GM12878 (cell line): Measurements from ENCODE around the gene ART3. TPM values are rescaled to one million over a fixed set of nuclear protein-coding genes. Genes with fewer than 3 reads are reported as not detected.

ENCODE experiments used
- ATAC-seq: fragments of 200-7000 bp; cut with Tn5 transposase; 3 replicates; pipeline ENCODE4 v1.9.1; 2020; ENCODE audit warnings: mild to moderate bottlenecking, moderate library complexity
- Bru-seq: library from RNA; stranded (reverse); fragments of 400-500 nt; gene quantifications from one replicate; lab custom pipeline; 2021; lab: Mats Ljungman, UMichigan
- BruChase-seq, 2 experiments: library from RNA; stranded (reverse); fragments of 400-500 nt; gene quantifications; one replicate each; lab custom pipeline; 2021; lab: Mats Ljungman, UMichigan
- BruUV-seq: library from RNA; stranded (reverse); fragments of 400-500 nt; replicated peaks from 2 replicates; lab custom pipeline; 2021; lab: Mats Ljungman, UMichigan
- CTCF ChIA-PET: fragments of 300-600 bp; sonication (Branson Sonifier 250); formaldehyde crosslinking; extraction: SDS; loops from one replicate; lab custom pipeline; 2021; ENCODE audit warnings: inconsistent platforms; lab: Yijun Ruan, JAX
- POLR2A ChIA-PET: fragments of 350-600 bp; formaldehyde crosslinking; extraction: SDS; loops from one replicate; lab custom pipeline; 2021; ENCODE audit warnings: inconsistent platforms; lab: Charles Lee
- RAD21 ChIA-PET: fragments of 300-600 bp; sonication (Branson Sonifier 250); formaldehyde crosslinking; loops from one replicate; lab custom pipeline; 2023; ENCODE audit warnings: antibody characterized with exemption; ENCODE audit not compliant: unreplicated experiment; lab: Charles Lee
- SMC1A ChIA-PET: fragments of 300-600 bp; sonication (Branson Sonifier 250); formaldehyde crosslinking; loops from one replicate; lab custom pipeline; 2023; ENCODE audit not compliant: unreplicated experiment, uncharacterized antibody; lab: Charles Lee
- DNase-seq: peaks from one replicate; pipeline ENCODE4 v3.0.0-alpha.2; 2011; ENCODE audit warnings: low read depth, low spot score
- FAIRE-seq: peaks from 3 replicates; lab custom pipeline; 2011; peaks lifted over from hg19 to GRCh38; lab: Jason Lieb, UNC
- H2AFZ ChIP-seq: 2 replicates; pipeline ENCODE4 v1.6.0; 2011; ENCODE audit warnings: low read depth, low read length, control low read depth; ENCODE audit not compliant: control insufficient read depth
- H3K27ac ChIP-seq: 2 replicates; pipeline ENCODE4 v1.5.1; 2011; ENCODE audit warnings: control low read depth; ENCODE audit not compliant: control insufficient read depth, insufficient read depth
- H3K27me3 ChIP-seq, 2 experiments: replicated peaks in 1 of 2; 2 replicates each; pipeline versions ENCODE4 v1.6.0 to v1.6.1; 2011; ENCODE audit warnings: low read length in 1 of 2; ENCODE audit not compliant: control insufficient read depth in 2 of 2, insufficient read depth in 2 of 2
- H3K36me3 ChIP-seq, 2 experiments: 2 replicates each; pipeline ENCODE4 v1.5.1; 2011; ENCODE audit warnings: low read length in 1 of 2; ENCODE audit not compliant: control insufficient read depth in 2 of 2, insufficient read depth in 2 of 2
- H3K4me1 ChIP-seq: 2 replicates; pipeline ENCODE4 v1.6.1; 2011; ENCODE audit warnings: mild to moderate bottlenecking, low read length, moderate library complexity, mixed read lengths; ENCODE audit not compliant: control insufficient read depth, insufficient read depth
- H3K4me2 ChIP-seq: 2 replicates; pipeline ENCODE4 v1.6.0; 2011; ENCODE audit warnings: control low read depth; ENCODE audit not compliant: control insufficient read depth, insufficient read depth
- H3K4me3 ChIP-seq: fragments of 200-600 bp; sonication (generic); 2 replicates; pipeline ENCODE4 v1.5.1; 2016
- H3K79me2 ChIP-seq: 2 replicates; pipeline ENCODE4 v1.6.0; 2011; ENCODE audit warnings: low read length; ENCODE audit not compliant: control insufficient read depth, insufficient read depth
- H3K9ac ChIP-seq: 2 replicates; pipeline ENCODE4 v1.8.0; 2011; ENCODE audit warnings: low read length, control low read depth, mixed read lengths; ENCODE audit not compliant: control insufficient read depth, insufficient read depth
- H3K9me3 ChIP-seq: replicated peaks from 3 replicates; pipeline ENCODE4 v1.5.1; 2011; ENCODE audit warnings: mild to moderate bottlenecking, low read length; ENCODE audit not compliant: control insufficient read depth, insufficient read depth
- H4K20me1 ChIP-seq: 2 replicates; pipeline ENCODE4 v1.6.0; 2011; ENCODE audit not compliant: control insufficient read depth, insufficient read depth
- NRF1 ChIP-seq: conservative IDR thresholded peaks from 2 replicates; pipeline ENCODE4 v1.6.1; 2011; ENCODE audit warnings: mild to moderate bottlenecking, low read depth, low read length, improper control_type of control experiment
- TCF3 ChIP-seq: IDR thresholded peaks from 2 replicates; pipeline ENCODE4 v1.6.1; 2012; ENCODE audit warnings: low read depth, mild to moderate bottlenecking, low read length, borderline replicate concordance; ENCODE audit not compliant: insufficient read depth
- WRNIP1 ChIP-seq: IDR thresholded peaks from 2 replicates; pipeline ENCODE4 v1.6.1; 2011; ENCODE audit warnings: low read depth, low read length, improper control_type of control experiment, borderline replicate concordance
- WGBS: methylation state at CpG from one replicate; pipeline ENCODE4 v1.1.6; 2016; ENCODE audit warnings: low lambda C conversion rate; ENCODE audit not compliant: insufficient replicate concordance, insufficient coverage; ENCODE audit errors: missing lambda C conversion rate; 5-methylcytosine and 5-hydroxymethylcytosine counted together
- in situ Hi-C: fragments of 300-500 bp; cut with MboI; formaldehyde crosslinking; loops from 9 replicates; pipeline ENCODE4 v1.14.3; 2018; ENCODE audit warnings: mixed read lengths
- intact Hi-C: fragments of 100-400 bp; cut with micrococcal nuclease; formaldehyde crosslinking; loops from one replicate; pipeline ENCODE4 v1.14.2; 2022; ENCODE audit not compliant: unreplicated experiment
- long read RNA-seq, 2 experiments: library from polyadenylated mRNA; unstranded; transcript quantifications; one replicate each; pipeline ENCODE4 v2.0.0, GENCODE V29; 2019 to 2020
- polyA minus RNA-seq, 3 experiments: library from RNA; depleted of rRNA, polyadenylated mRNA; stranded (reverse); fragments of >200 nt; gene quantifications; 2 replicates each; pipeline ENCODE4 v1.2.3, GENCODE V29; 2011
- polyA plus RNA-seq, 11 experiments: library from polyadenylated mRNA; depleted of rRNA in 4 of 11; unstranded in 6 of 11; stranded (reverse) in 5 of 11; fragments of >200 nt; fragmentation: Nextera tagmentation in 4 of 11; fragmentation: Illumina TruSeq in 1 of 11; extraction: Ambion mirVana in 4 of 11; extraction: Trizol in 1 of 11; gene quantifications; 1 replicate in 1 of 11; 2 replicates in 10 of 11; pipeline versions ENCODE4 v1.2.1 to v1.2.3, GENCODE V29; 2011 to 2016; ENCODE audit warnings: inconsistent platforms in 2 of 11, missing spikeins in 2 of 11, low read depth in 1 of 11
- total RNA-seq, 4 experiments: library from RNA; depleted of rRNA in 3 of 4; stranded (reverse); fragments of >200 nt in 3 of 4; fragmentation: Illumina TruSeq in 1 of 4; extraction: Trizol in 1 of 4; gene quantifications; 2 replicates each; pipeline versions ENCODE4 v1.2.1 to v1.2.3, GENCODE V29; 2013 to 2021
- TF ChIP-seq, protein P1 (sequence below): fragments of 450-650 bp; IDR thresholded peaks from 2 replicates; pipeline ENCODE4 v1.6.1; 2017; ENCODE audit warnings: mild to moderate bottlenecking

The ART3 gene
- not detected in 2 replicates for total RNA-seq (2013; cell fraction: nucleolus; rRNA removed)
- total RNA-seq (2014; rRNA removed), result not detected in 2 replicates
- not detected in 2 replicates for total RNA-seq (2014; rRNA removed; fragmentation: Illumina TruSeq; extraction: Trizol)
- 0.13 TPM in 1 of 2 replicates, not detected in the other for total RNA-seq (2021)
- not detected for polyA plus RNA-seq (2011; ENCODE audit: low read depth)
- not detected in 2 replicates for polyA plus RNA-seq (2011; rRNA removed)
- not detected in 2 replicates for polyA plus RNA-seq (2011; cell fraction: cytosol; rRNA removed)
- not detected in 2 replicates for polyA plus RNA-seq (2011; cell fraction: nucleus; rRNA removed)
- polyA plus RNA-seq (2012), result not detected in 2 replicates
- polyA plus RNA-seq (2014; fragmentation: Illumina TruSeq; extraction: Trizol), result 0.18 TPM in 1 of 2 replicates, not detected in the other
- under 1 TPM in 1 of 2 experiments, not detected in 1; 0.29 TPM for polyA plus RNA-seq (2014; fragmentation: Nextera tagmentation; extraction: Ambion mirVana)
- 0.23 TPM in 1 of 2 replicates, not detected in the other for polyA plus RNA-seq (2014; rRNA removed)
- under 1 TPM in 1 of 2 experiments, not detected in 1; 0.50 TPM for polyA plus RNA-seq (2016; fragmentation: Nextera tagmentation; extraction: Ambion mirVana)
- not detected in 2 replicates for polyA minus RNA-seq (2011; rRNA and poly(A)+ RNA removed)
- not detected in 2 replicates for polyA minus RNA-seq (2011; cell fraction: cytosol; rRNA and poly(A)+ RNA removed)
- polyA minus RNA-seq (2011; cell fraction: nucleus; rRNA and poly(A)+ RNA removed), result not detected in 2 replicates
- percentile 6 among the genes with signal in this experiment for Bru-seq, nascent RNA
- not detected for BruChase-seq, experiment 1, labeled RNA remaining after a 6-hour chase
- BruChase-seq, experiment 2, labeled RNA remaining after a 2-hour chase, result percentile 3 among the genes with signal in this experiment
- long read RNA-seq, experiment 1, result 0 reads
- long read RNA-seq, experiment 2, result 0 reads

- H4K20me1 ChIP-seq, result no peaks in the 10 kb centered on the region
- H3K9me3 ChIP-seq, result no peaks in the 10 kb centered on the region
- intact Hi-C loops, result no loop called here
- no peak within 1 kb of the TSS for H3K27ac ChIP-seq
- in situ Hi-C loops, result no loop called here
- ChIA-PET SMC1A (interaction anchor here (1.6 kb wide), 1 partner anchor 79 kb away, joined by 4 read pairs; no protein-coding TSS in a partner anchor), RAD21 (interaction anchor here (1.0 to 1.6 kb wide), 2 partner anchors 78 to 159 kb away, joined by 3 to 9 read pairs; no protein-coding TSS in a partner anchor), POLR2A (no interaction called here), CTCF (interaction anchor here (0.9 kb wide), 1 partner anchor 180 kb away, joined by 3 read pairs; no protein-coding TSS in a partner anchor)
- no peak within 1 kb of the TSS for H2AFZ ChIP-seq
- H3K79me2 ChIP-seq, result no peaks in the 10 kb centered on the region
- DNase-seq (no peak), FAIRE-seq (no peak), ATAC-seq (no peak)
- H3K9ac ChIP-seq, result no peak within 1 kb of the TSS
- no peak for TF ChIP-seq NRF1
- TF ChIP-seq, protein P1, sequence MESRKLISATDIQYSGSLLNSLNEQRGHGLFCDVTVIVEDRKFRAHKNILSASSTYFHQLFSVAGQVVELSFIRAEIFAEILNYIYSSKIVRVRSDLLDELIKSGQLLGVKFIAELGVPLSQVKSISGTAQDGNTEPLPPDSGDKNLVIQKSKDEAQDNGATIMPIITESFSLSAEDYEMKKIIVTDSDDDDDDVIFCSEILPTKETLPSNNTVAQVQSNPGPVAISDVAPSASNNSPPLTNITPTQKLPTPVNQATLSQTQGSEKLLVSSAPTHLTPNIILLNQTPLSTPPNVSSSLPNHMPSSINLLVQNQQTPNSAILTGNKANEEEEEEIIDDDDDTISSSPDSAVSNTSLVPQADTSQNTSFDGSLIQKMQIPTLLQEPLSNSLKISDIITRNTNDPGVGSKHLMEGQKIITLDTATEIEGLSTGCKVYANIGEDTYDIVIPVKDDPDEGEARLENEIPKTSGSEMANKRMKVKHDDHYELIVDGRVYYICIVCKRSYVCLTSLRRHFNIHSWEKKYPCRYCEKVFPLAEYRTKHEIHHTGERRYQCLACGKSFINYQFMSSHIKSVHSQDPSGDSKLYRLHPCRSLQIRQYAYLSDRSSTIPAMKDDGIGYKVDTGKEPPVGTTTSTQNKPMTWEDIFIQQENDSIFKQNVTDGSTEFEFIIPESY, result no peak
- TF ChIP-seq WRNIP1, result no peak
- no peak for TF ChIP-seq TCF3
- peaks cover 0 to 8% of the 10 kb centered on the region in 2 experiments; a peak in 1 of 4 replicates for H3K27me3 ChIP-seq
- WGBS, result 38% methylated on average over 1 of the region's 1 CpG
- no peak within 1 kb of the TSS for H3K4me2 ChIP-seq
- no peak within 1 kb of the TSS for H3K4me3 ChIP-seq
- no peaks in the 10 kb centered on the region for H3K4me1 ChIP-seq
- BruUV-seq, result no TSS peak
- H3K36me3 ChIP-seq, result no peaks in the 10 kb centered on the region
Observed at GRCh38 chr4:76074468-76074867, at the start of gene ART3. TSS of gene ART3 (plus strand) at chr4:76074709. CDS start at chr4:76075890, 1,181 bp downstream.
